Left ventricle myocardium inferior (tissue), 1 donor: ENCODE measurements around the gene NCBP1. TPM values are rescaled to one million over a fixed set of nuclear protein-coding genes. Genes with fewer than 3 reads are reported as not detected.
A peak's percentile ranks its signal among the peaks of the same experiment; 100 is the strongest.

Source experiments
- DNase-seq: peaks from one replicate; pipeline ENCODE4 v3.0.0-alpha.2; 2020
- H3K27ac ChIP-seq: fragments of 200-600 bp; replicated peaks from 2 replicates; pipeline ENCODE4 v1.8.0; 2021
- H3K27me3 ChIP-seq: fragments of 200-600 bp; 2 replicates; pipeline ENCODE4 v1.8.0; 2021; ENCODE audit warnings: low read depth
- H3K36me3 ChIP-seq: fragments of 200-600 bp; 2 replicates; pipeline ENCODE4 v1.8.0; 2021
- H3K4me1 ChIP-seq: fragments of 200-600 bp; 2 replicates; pipeline ENCODE4 v1.8.0; 2021
- H3K4me3 ChIP-seq: fragments of 200-600 bp; 2 replicates; pipeline ENCODE4 v1.8.0; 2021; ENCODE audit warnings: mild to moderate bottlenecking, moderate library complexity
- H3K9me3 ChIP-seq: fragments of 200-600 bp; replicated peaks from 2 replicates; pipeline ENCODE4 v1.8.0; 2021
- CTCF ChIP-seq: fragments of 200-600 bp; IDR thresholded peaks from 2 replicates; pipeline ENCODE4 v1.8.0; 2021; ENCODE audit warnings: antibody characterized with exemption, mild to moderate bottlenecking, borderline replicate concordance
- intact Hi-C: fragments of 100-400 bp; cut with micrococcal nuclease; formaldehyde crosslinking; loops from one replicate; pipeline ENCODE4 v1.11.0; 2022
- total RNA-seq: library from RNA; stranded (reverse); fragmentation: NEBNext Ultra II Directional; extraction: Animal tissue kit (Norgen Biotek cat#: 25700); gene quantifications from one replicate; pipeline ENCODE4 v1.2.1, GENCODE V29; 2021
- donor health status: DM: no; HTN: yes; CAD: no; lungs with severe emphysema.

Gene NCBP1
- total RNA-seq, 1 donor from 2014 or later: 22.5 TPM

DNA sequence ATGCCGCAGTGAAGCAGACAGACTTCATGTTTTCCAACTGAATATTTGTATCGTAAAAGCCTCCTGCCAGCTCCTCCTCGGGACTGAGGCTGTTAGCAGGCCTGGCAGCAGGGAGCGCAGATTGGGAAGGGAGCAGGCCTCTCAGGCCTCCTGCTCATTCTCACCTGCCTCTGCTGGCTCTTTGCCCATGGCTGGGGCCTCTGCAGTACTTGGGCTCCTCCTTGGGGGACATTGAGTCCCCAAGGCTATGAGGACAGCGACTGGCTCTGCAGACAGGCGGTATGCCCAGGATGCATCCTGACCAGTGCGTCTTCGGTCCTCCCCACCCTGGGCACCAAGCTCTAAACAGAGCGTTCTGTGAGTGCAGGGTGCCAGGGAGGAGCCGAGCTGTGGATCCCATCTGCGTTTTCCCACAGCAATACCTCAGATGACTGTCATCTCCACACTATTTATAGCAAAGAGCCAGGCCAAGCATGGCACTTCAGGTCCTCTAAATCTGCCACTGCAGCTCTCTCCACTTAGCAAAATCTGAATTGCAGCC lies 39.2 kb upstream of the NCBP1 start:
- TF ChIP-seq CTCF: no peak
- H3K27me3 ChIP-seq: no peaks in the 10 kb centered on the region
- H3K4me3 ChIP-seq: peak overlapping the region; percentile 32
- no peaks in the 10 kb centered on the region for H3K9me3 ChIP-seq
- intact Hi-C loops: no loop called here
- H3K4me1 ChIP-seq: peaks cover 75% of the 10 kb centered on the region
- peak overlapping the region; percentile 87 for H3K27ac ChIP-seq
- H3K36me3 ChIP-seq: peaks cover 27% of the 10 kb centered on the region
- peak; percentile 62 for DNase-seq

DNA sequence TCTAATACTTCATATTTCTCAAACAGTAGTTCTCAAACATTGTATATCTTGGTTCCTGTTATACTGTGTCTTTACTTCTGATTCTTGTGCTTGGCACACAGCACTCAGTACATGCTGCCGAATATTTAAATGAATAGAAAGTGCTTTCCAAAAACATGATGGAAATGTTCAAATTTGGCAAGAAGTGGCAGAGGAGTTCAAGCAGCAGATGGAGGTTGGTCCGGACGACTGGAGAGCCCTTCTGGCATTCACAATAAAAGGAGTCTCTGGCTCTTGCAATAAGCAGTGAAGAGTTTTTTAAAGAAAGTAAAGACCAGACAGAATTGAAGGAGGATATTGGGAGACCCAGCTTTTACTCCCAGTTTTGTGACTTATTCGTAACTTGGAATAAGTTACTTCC lies 36.7 kb upstream of the NCBP1 start:
- DNase-seq: no peak
- no peak overlapping the region for H3K4me3 ChIP-seq
- peak overlapping the region; percentile 87 for H3K27ac ChIP-seq
- TF ChIP-seq CTCF: no peak
- H3K27me3 ChIP-seq: no peaks in the 10 kb centered on the region
- no peaks in the 10 kb centered on the region for H3K9me3 ChIP-seq
- intact Hi-C loops: no loop called here
- peaks cover 87% of the 10 kb centered on the region for H3K4me1 ChIP-seq
- H3K36me3 ChIP-seq: peaks cover 39% of the 10 kb centered on the region

- intact Hi-C loops: loop anchor here (2.0 kb wide), 1 partner anchor 130 kb away; no protein-coding TSS in a partner anchor
- peaks cover 82% of the 10 kb centered on the region for H3K4me1 ChIP-seq
- peaks cover 44% of the 10 kb centered on the region for H3K36me3 ChIP-seq
- DNase-seq: peak; percentile 63
- no peaks in the 10 kb centered on the region for H3K27me3 ChIP-seq
- peak overlapping the region; percentile 87 for H3K27ac ChIP-seq
- no peaks in the 10 kb centered on the region for H3K9me3 ChIP-seq
- no peak overlapping the region for H3K4me3 ChIP-seq
- peak; percentile 92 for TF ChIP-seq CTCF
Measured at GRCh38 chr9:97598461-97599288, 34.9 kb upstream of the NCBP1 start.

DNA sequence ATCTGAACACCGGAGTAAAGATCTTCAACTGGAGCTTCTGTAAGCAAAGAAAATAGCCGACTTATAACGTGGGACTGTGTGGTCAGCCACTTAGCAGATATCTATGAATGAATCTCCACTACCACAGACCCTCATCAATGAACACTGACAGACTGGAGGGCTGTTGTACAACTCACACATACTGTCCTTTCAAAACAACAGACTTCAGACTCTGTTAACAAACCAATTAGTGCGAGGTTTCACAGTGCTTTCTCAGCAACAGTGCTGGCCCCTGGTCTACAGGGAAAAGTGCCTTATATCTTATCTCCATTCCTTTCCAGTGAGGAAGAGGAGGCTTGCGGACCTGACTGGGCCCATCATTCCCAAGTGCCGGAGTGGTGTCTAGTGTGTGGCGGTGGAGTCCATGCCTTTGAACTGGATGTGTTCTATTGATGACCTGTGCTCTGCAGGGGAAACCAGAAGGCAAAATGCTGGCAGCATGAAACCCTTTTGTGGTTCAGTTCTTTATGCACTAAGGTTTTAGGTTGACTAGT lies 34.2 kb upstream of the NCBP1 start:
- Histone ChIP-seq H3K36me3 (peaks cover 51% of the 10 kb centered on the region), H3K4me3 (no peak overlapping the region), H3K27ac (peak overlapping the region; percentile 87), H3K4me1 (peaks cover 76% of the 10 kb centered on the region), H3K27me3 (no peaks in the 10 kb centered on the region), H3K9me3 (no peaks in the 10 kb centered on the region)
- no peak for TF ChIP-seq CTCF
- no peak for DNase-seq
- intact Hi-C loops: loop anchor here (2.0 kb wide), 1 partner anchor 131 kb away; no protein-coding TSS in a partner anchor

DNA sequence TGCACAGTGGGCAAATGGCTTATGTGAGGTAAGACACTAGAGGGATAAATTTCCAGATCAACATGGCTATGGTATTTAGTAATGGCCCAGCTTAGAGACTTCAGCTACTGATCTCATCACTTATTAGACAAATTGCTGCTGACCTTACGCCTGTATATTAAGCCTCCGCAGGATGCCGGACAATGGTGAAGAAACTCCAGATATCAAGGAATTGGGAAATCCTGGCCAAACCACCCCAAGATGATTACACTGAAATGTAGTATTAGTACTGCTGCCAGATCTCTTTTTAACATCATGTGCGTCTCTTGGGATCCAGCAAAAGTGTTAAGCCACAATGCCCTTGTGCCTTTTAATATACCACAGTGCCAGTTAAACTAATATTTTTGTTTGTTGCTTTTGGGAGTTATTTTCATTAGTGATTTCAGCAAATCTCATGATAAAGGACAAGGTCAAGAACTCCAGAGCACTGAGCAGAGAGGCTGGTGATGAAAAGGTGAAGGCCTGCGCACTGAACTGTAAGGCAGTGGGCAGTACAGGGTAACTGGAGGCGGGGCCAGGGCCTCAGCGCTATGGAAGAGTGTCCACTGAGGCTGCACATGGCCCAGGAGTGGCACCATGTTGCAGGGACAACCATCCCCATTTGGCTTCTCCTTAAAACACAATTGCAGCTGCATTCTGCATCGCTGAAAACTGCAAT lies 32.9 kb upstream of the NCBP1 start:
- Histone ChIP-seq H3K4me3 (no peak overlapping the region), H3K9me3 (no peaks in the 10 kb centered on the region), H3K27ac (peak overlapping the region; percentile 87), H3K27me3 (no peaks in the 10 kb centered on the region), H3K4me1 (peaks cover 71% of the 10 kb centered on the region), H3K36me3 (peaks cover 64% of the 10 kb centered on the region)
- no peak for TF ChIP-seq CTCF
- DNase-seq: no peak
- intact Hi-C loops: no loop called here
